Stimulated activated CD4-positive, alpha-beta T cell treated with anti-CD3 and anti-CD28 coated beads, Interleukin-12 subunit alpha, Interleukin-12 subunit beta, amount 100 ng/mL, for 48 hours (primary cell): ENCODE data around the gene HECTD3.
"Not testable (repeated sequence)": the region's sequence is repeated elsewhere in the genome, so short reads cannot be mapped to it uniquely, and the experiment has no call there.

ENCODE experiments used
- DNase-seq, 3 donors: peaks; one replicate each; pipeline ENCODE4 v3.0.0-alpha.2; 2020; ENCODE audit warnings: low read depth in 2 of 3, low spot score in 1 of 3

HECTD3 gene

DNA sequence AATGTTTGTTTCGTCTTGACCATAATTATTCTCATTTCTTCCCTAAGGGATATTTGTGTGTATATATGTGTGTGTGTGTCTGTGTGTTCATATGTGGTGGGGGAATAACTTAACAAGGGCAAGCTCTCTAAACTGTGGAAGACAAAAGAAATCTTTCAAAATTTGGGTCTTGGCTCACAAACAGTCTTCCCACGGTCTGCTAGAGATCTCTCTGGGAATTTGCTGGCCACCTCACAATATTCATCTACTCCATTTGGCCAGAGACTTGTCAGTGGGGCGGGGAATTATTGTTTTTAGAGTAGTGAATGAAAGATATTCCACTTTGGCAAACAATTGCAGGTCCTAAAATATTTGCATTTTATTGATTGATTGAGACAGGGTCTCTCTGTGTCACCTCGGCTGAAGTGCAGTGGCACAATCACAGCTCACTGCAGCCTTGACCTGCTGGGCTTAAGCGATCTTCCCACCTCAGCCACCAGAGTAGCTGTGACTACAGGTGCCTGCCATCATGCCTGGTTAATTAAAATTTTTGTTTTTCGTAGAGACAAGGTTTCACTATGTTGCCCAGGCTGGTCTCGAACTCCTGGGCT lies 16.7 kb downstream of the HECTD3 start:
- no peak for DNase-seq

DNA sequence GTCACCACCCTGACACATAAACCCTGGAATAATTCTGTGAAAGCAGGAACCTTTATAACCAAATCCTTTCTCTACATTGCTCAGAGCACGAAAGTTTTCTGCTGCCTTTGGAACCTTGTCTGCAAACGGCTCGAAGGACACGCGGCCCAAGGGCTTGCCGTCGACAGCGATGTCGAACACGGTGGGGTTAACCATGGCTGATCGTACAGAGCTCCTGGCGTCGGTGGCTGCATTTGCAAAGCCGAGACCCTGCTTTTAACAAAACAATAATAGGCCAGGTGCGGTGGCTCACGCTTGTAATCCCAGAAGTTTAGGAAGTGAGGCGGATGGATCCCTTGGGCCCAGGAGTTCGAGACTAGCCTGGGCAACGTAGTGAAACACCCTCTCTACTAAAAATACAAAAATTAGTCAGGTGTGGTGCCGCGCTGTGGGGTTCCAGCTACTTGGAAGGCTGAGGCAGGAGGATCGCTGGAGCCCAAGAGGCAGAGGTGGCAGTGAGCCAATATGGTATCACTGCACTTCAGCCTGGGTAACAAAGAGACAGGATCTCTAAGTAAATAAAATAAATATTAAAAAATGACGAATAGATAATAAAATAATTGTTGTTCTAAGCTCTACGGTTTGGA lies 22.5 kb downstream of the HECTD3 start:
- DNase-seq: no peak

DNA sequence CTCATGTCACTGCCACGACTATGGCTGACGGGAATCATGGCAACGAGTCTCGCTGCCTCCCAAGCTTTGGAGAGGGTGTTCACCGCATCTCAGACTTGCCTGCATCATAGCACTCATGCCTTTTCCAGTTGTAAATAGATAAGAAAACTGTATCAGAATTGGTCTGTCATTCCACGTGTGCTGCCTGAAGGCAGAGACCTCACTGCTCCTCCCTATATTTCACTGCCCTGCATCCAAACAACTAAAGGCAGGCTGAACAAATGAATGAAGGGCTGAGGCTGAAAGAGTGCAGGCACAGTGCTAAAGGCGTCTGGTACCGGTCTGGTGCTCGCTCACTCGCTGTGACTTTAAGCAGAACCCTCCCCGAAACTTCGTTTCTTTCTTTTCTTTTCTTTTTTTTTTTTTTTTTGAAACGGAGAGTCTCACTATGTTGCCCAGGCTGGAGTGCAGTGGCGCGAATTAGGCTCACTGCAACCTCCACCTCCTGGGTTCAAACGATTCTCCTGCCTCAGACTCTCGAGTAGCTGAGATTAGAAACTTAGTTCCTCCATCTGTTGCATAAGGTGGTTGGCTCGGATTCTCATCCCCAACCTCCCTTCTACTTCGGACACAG lies 25.3 kb downstream of the HECTD3 start:
- DNase-seq: no peak

DNA sequence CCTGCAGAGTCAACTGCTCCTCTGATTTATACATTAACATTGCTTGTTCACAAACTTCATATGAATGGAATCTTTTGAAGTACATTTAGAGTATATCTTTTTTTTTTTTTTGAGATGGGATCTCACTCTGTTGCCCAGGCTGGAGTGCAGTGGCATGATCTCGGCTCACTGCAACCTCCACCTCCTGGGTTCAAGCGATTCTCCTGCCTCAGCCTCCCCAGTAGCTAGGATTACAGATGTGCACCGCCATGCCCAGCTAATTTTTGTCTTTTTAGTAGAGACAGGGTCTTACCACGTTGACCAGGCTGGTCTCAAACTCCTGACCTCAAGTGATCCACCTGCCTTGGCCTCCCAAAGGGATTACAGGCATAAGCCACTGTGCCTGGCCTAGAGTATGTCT lies 33.8 kb downstream of the HECTD3 start:
- DNase-seq: not testable (repeated sequence)

DNA sequence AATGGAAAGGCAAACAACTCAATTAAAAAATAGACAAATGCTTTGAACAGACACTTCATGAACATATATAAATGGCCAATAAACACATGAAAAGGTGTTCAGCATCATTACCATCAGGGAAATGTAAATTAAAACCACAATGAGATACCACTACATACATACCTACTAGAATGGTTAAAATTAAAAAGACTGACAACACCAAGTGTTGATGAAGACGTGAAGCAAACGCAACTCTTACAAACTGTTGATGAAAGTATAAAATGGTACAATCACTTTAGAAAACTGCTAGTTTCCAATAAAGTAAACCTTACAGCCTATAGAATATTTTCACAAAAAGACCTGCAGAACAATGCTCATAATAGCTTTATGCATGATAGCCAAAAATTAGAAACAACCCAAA lies 34.9 kb downstream of the HECTD3 start:
- no peak for DNase-seq

DNA sequence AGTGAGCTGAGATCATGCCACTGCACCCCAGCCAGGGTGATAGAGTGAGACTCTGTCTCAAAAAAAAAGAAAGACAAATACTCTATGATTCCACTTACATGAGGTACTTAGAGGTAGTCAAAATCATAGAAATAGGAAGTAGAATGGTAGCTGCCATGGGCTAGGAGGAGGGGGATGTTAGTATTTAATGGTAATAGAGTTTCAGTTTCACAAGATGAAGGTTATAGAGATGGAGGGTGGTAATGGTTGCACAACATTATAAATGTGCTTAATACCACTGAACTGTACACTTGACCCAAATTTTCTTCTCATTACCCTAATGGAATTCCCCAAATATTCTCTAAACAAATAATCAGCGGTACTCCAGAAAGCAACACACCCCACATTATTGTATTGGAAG lies 37.5 kb downstream of the HECTD3 start:
- no peak for DNase-seq

DNA sequence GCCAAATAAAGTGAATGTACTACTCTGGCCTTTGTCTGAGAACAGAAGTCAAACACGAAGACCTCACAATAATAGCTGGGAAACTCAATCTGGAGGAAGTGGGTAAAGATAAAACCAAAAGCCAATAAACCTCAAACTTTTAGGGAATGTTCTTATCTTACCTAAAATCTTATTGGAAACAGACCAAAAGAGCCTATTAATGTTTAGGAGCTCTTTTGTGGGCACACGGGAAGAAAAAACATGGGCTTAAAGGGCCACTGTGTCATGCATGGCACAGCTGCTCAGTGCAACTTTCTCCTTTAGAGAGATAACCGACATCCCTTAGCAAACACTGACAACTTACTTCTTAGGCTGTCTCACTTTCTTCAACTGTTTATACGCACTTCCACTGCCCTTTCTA lies 40.8 kb downstream of the HECTD3 start:
- DNase-seq: no peak

DNA sequence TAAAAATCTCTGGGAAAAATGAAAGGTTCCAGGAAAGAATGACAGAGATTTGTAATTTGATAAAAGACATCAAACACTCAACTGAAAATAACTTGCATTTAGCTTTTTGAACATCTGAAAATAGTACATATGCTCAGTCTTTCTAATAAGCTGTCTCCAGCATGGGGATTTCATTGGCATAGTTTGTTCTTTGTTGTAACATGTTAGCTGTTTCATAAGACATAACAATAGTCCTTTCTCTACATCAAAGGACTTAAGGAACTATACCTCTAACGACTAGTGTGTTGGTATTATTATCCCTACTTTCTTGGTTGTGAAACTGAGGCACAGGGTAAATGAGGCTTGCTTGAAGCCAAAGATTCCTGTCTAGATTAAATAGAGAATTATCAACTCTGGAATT lies 46.7 kb downstream of the HECTD3 start:
- no peak for DNase-seq

DNA sequence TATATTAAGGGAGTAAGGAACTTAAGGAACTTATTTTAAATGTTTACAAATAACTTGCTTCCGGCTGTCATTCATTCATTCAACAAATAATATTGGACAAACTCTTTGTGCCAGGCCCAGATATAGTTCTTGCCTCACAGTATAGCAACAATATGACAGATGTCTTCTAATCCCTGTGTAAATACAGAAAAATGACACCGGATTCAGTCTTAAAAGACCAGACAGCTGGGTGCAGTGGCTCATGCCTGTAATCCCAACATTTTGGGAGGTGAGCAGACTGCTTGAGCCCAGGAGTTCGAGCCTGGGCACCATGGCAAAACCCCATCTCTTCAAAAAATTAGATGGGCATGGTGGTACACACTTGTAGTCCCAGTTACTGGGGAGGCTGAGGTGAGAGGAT lies 48.4 kb downstream of the HECTD3 start:
- no peak for DNase-seq

DNA sequence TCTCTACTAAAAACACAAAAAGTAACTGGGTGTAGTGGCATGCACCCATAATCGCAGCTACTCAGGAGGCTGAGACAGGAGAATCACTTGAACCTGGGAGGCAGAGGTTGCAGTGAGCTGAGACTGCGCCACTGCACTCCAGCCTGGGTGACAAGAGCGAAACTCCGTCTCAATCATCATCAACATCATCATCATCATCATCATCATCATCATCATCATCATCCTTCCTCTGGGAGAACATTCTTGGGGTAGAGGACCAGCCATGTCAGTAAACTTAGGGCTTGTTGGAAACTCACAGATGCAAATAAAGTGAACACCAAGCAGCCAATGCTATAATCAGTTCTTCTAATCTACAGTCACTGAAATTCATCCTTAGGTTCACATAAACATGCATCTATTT lies 49.1 kb downstream of the HECTD3 start:
- DNase-seq: not testable (repeated sequence)

DNA sequence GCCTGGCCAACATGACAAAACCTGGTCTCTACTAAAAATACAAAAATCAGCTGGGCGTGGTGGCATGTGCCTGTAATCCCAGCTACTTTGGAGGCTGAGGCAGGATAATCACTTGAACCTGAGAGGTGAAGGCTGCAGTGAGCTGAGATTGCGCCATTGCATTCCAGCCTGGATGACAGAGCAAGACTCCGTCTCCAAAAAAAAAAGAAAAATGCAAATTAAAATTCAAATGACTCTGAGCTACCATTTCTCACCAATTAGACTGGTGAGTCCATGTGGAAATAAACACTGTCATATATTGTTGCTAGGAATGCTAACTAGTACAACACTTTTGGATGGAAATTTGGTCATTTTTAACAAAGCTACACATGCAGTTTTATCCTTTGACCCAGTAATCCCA lies 53.6 kb downstream of the HECTD3 start:
- DNase-seq: not testable (repeated sequence)

DNA sequence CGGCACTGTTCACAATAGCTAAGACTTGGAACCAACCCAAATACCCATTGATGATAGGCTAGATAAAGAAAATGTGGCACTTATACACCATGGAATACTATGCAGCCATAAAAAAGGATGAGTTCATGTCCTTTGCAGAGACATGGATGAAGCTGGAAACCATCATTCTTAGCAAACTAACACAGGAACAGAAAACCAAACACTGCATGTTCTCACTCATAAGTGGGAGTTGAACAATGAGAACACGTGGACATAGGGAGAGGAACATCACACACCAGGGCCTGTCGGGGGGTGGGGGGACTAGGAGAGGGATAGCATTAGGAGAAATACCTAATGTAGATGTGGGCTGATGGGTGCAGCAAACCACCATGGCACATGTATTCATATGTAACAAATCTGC lies 55.0 kb downstream of the HECTD3 start:
- not testable (repeated sequence) for DNase-seq
